Measurements from ENCODE around the gene KLF9.

KLF9 gene

DNA sequence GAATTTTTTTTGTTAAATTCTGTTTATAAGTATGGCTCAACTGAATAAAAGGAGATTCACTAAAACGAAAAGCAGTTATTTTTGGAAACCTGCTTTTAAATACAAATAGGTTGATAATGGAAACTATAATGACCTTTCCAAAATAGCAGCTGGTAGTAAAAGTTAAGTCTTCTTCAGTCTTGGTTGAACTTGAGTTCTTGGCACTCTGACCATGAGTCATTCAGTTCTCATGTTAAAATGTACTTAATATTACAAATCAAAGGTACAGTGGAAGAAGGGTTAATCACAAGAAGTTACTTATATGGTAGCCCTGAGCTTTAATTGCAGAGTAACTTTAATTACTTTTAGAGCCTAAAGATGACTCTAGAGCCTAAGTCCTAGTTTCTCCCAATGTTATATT is 62.1 kb downstream of the KLF9 start:
- DNase-seq: no peak

DNA sequence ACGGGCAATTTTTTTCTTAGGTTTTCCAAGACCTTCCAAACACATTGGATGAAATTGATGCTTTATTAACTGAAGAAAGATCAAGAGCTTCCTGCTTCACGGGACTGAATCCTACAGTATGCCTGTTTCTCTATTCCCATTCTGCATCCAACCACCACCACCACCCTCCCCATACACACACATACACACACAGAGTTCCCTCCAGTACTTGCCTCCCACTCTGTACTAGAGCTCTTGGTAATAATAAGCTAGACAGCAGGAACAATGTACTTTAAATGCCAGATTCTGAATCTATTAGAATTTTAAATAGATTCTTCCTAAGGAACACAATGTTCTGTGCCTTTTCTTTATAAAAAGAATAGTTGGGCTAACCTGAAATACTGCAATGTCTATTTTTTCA is 67.4 kb downstream of the KLF9 start:
- no peak for DNase-seq

DNA sequence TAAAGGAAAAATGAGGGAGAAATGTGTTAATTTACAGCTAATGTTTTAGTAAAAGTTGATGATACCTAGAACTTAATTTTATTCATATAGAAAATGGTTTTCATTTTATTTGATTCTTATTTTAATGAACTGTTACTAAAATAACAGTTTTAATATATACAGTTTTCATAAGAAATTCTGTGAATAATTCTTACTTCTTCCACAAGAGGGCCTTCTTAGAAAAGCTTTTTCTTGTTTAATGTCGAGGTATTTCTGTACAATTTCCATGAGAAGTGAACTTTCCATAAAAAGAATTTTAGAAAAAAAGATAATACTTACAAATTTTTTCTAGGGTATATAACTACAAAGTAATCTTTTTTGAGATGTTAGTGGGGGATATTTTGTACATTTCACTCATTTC is 73.9 kb downstream of the KLF9 start:
- DNase-seq: no peak

Measured in activated gamma-delta T cell treated with Interleukin-2 at 50 U/mL for 16 hours (primary cell).